SJCRH30 (cell line): ENCODE data around the gene BATF3. TPM values are rescaled to one million over a fixed set of nuclear protein-coding genes. Genes with fewer than 3 reads are reported as not detected.
A peak's percentile ranks its signal among the peaks of the same experiment; 100 is the strongest.
"Not testable (repeated sequence)": the region's sequence is repeated elsewhere in the genome, so short reads cannot be mapped to it uniquely, and the experiment has no call there.

Experiments used
- DNase-seq, 2 experiments: peaks; one replicate each; pipeline ENCODE4 v3.0.0-alpha.2; 2015 to 2020
- H3K27ac ChIP-seq: fragments of 250-450 bp; sonication (Bioruptor Pico); 2 replicates; pipeline ENCODE4 v1.5.1; 2020; ENCODE audit warnings: mild to moderate bottlenecking, moderate library complexity
- H3K27me3 ChIP-seq: fragments of 250-450 bp; sonication (Bioruptor Pico); 2 replicates; pipeline ENCODE4 v1.5.1; 2020; ENCODE audit warnings: mild to moderate bottlenecking, moderate library complexity
- H3K36me3 ChIP-seq: fragments of 250-450 bp; sonication (Bioruptor Pico); 2 replicates; pipeline ENCODE4 v1.5.1; 2020; ENCODE audit warnings: mild to moderate bottlenecking, moderate library complexity
- H3K4me1 ChIP-seq: fragments of 250-450 bp; sonication (Bioruptor Pico); 2 replicates; pipeline ENCODE4 v1.5.1; 2020; ENCODE audit warnings: mild to moderate bottlenecking, moderate library complexity
- H3K4me3 ChIP-seq: fragments of 250-450 bp; sonication (Bioruptor Pico); 2 replicates; pipeline ENCODE4 v1.5.1; 2020; ENCODE audit warnings: mild to moderate bottlenecking, moderate library complexity
- H3K9me3 ChIP-seq: fragments of 250-450 bp; sonication (Bioruptor Pico); replicated peaks from 2 replicates; pipeline ENCODE4 v1.5.1; 2020; ENCODE audit warnings: mild to moderate bottlenecking, moderate library complexity
- total RNA-seq: library from RNA; depleted of rRNA; stranded (reverse); fragments of >200 nt; shearing (Covaris generic); gene quantifications from 2 replicates; pipeline ENCODE4 v1.2.3, GENCODE V29; 2014; rRNA removed

The BATF3 gene, protein sequence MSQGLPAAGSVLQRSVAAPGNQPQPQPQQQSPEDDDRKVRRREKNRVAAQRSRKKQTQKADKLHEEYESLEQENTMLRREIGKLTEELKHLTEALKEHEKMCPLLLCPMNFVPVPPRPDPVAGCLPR
- total RNA-seq, result 15.6 and 16.5 TPM in 2 replicates

DNA sequence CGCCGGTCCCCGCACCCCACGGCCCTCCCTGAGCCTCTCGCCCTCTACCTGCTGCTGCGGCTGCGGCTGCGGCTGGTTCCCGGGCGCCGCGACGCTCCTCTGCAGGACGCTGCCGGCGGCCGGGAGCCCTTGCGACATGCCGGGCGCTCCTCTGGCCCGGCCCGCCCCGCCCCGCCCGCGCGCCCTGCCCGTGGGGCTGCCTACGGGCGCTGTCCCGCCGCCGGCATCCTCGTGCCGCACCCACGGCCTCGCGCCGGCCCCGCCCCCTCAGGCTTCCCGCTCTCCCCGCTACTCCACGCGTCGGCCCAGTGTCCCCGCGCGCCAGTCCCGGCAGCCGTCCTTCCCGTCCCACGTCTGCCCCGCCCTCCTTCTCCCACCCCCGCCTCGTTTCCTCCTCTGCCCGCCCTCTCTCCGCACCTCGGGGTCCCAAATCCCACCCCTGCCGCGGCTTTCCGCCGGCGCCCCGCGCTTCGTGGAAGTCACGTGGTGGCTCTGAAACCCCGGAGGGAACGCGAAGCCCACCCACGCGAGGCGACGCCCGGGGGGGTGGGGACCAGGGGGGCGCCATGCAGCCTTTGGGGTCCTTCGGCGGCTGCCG, at the start of gene BATF3:
Gene BATF3 (minus strand): TSS at position 216 of the 598 bp plus-strand sequence. CDS start 78 bp downstream, at position 138.
- no peaks in the 10 kb centered on the region for H3K36me3 ChIP-seq
- DNase-seq, result peak; percentile 73 to 74
- H3K9me3 ChIP-seq, result no peaks in the 10 kb centered on the region
- H3K27ac ChIP-seq, result no peak within 1 kb of the TSS; the same call in 1 of the 2 replicates
- peak within 1 kb of the TSS; percentile 66 for H3K4me3 ChIP-seq
- H3K27me3 ChIP-seq, result no peaks in the 10 kb centered on the region
- 0 out of 2 replicates have a peak, but pooled peaks cover 2% of the 10 kb centered on the region for H3K4me1 ChIP-seq

DNA sequence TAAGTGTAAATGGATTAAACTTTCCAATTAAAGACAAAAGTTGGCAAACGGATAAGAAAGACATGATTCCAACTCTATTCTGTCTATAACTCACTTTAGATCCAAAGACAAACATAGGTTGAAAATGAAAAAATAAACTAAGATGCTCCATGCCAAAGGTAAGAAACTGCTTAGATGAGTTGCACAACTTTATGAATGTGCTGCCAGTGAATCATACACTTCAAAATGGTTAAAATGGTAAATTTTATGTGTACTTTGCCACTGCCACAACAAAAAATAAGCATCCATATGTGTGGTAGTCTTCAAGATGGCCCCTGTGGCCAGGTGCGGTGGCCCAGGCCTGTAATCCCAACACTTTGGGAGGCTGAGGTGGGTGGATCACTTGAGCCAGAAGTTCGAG, 46.9 kb upstream of the BATF3 start:
- DNase-seq, result no peak
- no peak overlapping the region for H3K27ac ChIP-seq
- H3K9me3 ChIP-seq, result peaks cover 4% of the 10 kb centered on the region; the same call in 1 of the 2 replicates
- no peak overlapping the region for H3K4me3 ChIP-seq
- H3K4me1 ChIP-seq, result peaks cover 6% of the 10 kb centered on the region; the same call in 1 of the 2 replicates
- no peaks in the 10 kb centered on the region for H3K27me3 ChIP-seq
- peaks cover 3% of the 10 kb centered on the region; the same call in 1 of the 2 replicates for H3K36me3 ChIP-seq

DNA sequence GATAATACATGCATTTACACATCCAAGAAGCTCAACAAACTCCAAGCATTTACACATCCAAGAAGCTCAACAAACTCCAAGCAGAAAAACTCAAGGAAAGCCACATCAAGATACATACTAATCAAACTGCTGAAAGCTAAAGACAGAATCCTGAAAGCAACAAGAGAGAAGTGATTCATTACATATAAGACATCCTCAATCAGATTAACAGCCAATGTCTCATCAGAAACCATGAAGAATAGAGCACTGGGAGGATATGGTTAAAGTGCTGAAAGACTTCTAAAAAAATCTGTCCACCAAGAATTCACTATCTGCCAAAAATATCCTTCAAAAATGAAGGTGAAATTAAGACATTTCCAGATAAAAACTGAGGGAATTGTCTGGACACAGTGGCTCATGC, 45.7 kb upstream of the BATF3 start:
- H3K9me3 ChIP-seq, result peaks cover 4% of the 10 kb centered on the region; the same call in 1 of the 2 replicates
- DNase-seq, result no peak
- no peak overlapping the region for H3K4me3 ChIP-seq
- no peaks in the 10 kb centered on the region for H3K27me3 ChIP-seq
- no peak overlapping the region for H3K27ac ChIP-seq
- peaks cover 6% of the 10 kb centered on the region; the same call in 1 of the 2 replicates for H3K4me1 ChIP-seq
- H3K36me3 ChIP-seq, result peaks cover 9% of the 10 kb centered on the region; the same call in 1 of the 2 replicates

DNA sequence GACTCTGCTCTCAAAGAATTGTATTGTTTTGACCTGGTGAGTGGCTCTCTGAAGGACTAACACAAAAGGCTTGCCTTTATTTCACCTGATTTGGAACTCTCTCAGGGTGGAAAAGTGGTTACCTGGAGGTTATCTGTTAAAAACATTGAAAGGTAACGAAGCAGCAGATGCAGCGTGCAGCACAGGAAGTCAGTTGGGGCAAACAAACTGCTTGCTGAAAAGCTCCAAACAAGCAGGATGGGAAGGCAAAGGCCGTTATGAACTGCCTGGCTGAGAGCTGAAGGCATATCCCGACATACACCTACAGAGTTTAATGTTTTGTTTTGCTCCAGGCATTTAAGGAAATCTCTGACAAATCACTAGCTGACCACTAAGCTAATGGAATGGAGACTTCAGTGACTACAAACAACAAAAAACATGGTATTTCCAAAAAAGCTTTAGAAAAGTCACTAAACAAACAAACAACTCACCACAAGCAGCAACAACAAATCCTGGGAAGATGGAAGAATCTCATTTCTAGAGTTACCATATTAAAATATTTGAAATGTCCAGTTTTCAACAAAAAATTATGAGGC, 44.3 kb upstream of the BATF3 start:
- no peak for DNase-seq
- no peaks in the 10 kb centered on the region for H3K4me1 ChIP-seq
- H3K27ac ChIP-seq, result no peak overlapping the region
- no peaks in the 10 kb centered on the region for H3K27me3 ChIP-seq
- peaks cover 9% of the 10 kb centered on the region; the same call in 1 of the 2 replicates for H3K36me3 ChIP-seq
- no peak overlapping the region for H3K4me3 ChIP-seq
- peaks cover 4% of the 10 kb centered on the region; the same call in 1 of the 2 replicates for H3K9me3 ChIP-seq

DNA sequence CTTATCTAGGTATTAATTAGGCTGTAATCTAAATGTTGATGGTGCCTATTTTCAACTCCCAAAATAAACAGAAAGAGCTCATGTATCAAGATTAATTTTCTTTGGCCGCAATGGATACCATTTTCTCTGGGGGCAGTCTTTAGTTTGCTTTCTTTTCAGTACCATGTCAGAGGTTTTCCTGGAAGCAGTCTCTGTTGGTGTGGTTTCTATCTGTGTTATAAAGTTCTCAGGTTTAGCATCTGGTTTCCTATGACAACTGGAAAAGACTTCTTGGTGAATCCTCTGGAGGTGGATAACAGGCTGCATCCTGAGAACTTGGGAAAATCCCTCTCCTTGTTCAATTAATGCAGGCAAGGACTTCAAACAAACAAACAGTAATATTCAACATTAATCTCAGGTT, 38.7 kb upstream of the BATF3 start:
- DNase-seq, result no peak
- peaks cover 16% of the 10 kb centered on the region for H3K36me3 ChIP-seq
- H3K4me1 ChIP-seq, result no peaks in the 10 kb centered on the region
- no peaks in the 10 kb centered on the region for H3K27me3 ChIP-seq
- no peak overlapping the region for H3K27ac ChIP-seq
- no peaks in the 10 kb centered on the region; the same call in 1 of the 2 replicates for H3K9me3 ChIP-seq
- H3K4me3 ChIP-seq, result no peak overlapping the region

DNA sequence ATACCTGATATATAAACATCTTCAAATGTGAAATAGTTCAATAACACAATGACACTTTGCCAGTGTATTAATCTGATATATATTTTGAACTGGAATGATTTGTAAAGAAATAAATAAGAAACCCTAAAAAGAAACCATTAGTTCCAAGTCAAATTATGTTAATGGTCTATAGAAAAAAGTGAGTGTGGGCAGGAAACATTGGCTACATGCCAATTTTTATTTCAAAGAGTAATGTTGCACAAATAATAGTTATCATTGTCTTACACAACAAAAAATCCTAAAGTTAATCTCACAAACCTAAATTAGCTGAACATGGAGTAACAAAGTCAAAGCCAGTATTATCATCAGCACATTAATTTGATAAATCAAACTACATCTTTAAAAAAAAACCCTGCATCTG, 37.9 kb upstream of the BATF3 start:
- no peaks in the 10 kb centered on the region for H3K4me1 ChIP-seq
- H3K36me3 ChIP-seq, result peaks cover 16% of the 10 kb centered on the region
- no peak overlapping the region for H3K27ac ChIP-seq
- no peaks in the 10 kb centered on the region for H3K27me3 ChIP-seq
- no peaks in the 10 kb centered on the region; the same call in 1 of the 2 replicates for H3K9me3 ChIP-seq
- no peak overlapping the region for H3K4me3 ChIP-seq
- no peak for DNase-seq

DNA sequence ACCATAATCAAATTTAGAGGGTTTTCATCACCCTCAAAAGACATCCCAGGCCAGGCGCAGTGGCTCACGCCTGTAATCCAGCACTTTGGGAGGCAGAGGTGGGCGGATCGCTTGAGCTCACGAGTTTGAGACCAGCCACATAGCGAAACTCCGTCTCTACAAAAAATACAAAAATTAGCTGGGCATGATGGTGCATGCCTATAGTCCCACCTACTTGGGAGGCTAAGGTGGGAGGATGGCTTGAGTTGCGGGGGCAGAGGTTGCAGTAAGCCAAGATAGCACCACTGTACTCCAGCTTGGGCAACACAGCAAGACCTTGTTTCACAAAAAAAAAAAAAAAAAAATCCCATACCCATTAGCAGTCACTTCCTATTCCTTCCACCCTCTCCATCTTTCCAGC, 33.5 kb upstream of the BATF3 start:
- no peak overlapping the region for H3K27ac ChIP-seq
- H3K36me3 ChIP-seq, result peaks cover 7% of the 10 kb centered on the region
- H3K4me1 ChIP-seq, result no peaks in the 10 kb centered on the region
- no peaks in the 10 kb centered on the region for H3K27me3 ChIP-seq
- DNase-seq, result no peak
- no peaks in the 10 kb centered on the region for H3K9me3 ChIP-seq
- no peak overlapping the region for H3K4me3 ChIP-seq

DNA sequence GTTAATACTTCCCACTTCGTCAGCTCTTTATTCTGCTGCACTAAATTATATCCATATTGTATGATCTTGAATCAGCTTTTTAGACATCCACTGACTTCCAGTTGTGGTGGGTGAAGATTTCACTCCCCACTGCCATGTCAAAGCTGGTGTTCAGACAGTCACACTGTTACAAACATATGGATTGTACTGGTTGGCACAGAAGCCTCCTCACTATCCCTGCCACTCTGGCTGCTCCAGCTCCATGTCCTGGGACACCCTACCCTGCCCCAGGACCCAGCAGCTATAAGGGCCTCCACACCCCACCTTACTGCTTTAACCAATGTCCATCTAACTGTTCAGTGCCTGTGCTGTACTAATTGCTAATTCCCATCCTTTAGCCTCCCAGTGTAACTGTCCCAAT, 32.0 kb upstream of the BATF3 start:
- Histone ChIP-seq H3K27ac (no peak overlapping the region), H3K27me3 (no peaks in the 10 kb centered on the region), H3K9me3 (no peaks in the 10 kb centered on the region), H3K36me3 (peaks cover 7% of the 10 kb centered on the region), H3K4me1 (no peaks in the 10 kb centered on the region), H3K4me3 (no peak overlapping the region)
- no peak for DNase-seq

DNA sequence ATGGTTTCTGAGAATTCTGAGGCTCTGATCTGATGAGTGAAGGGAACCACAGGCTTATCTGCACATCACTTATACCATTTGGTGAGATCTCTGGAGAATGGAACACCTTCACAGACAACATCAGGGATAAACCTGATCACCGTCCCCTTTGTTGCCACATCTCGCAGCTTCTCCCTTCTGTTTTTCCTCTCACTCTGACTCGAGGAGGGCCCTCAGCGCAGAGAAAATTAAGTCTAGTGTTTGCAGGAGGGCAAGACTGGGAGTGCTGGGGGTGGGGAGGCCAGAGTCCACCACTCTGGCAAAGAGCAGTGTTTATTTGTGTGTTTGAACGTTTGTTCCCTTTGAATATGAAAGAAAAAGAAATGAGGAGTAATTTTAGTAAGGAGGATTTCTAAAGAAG, 29.0 kb upstream of the BATF3 start:
- DNase-seq, result no peak
- peaks cover 3% of the 10 kb centered on the region; the same call in 1 of the 2 replicates for H3K4me1 ChIP-seq
- H3K36me3 ChIP-seq, result no peaks in the 10 kb centered on the region
- no peak overlapping the region for H3K27ac ChIP-seq
- H3K9me3 ChIP-seq, result 0 out of 2 replicates have a peak, but pooled peaks cover 2% of the 10 kb centered on the region
- no peak overlapping the region for H3K4me3 ChIP-seq
- H3K27me3 ChIP-seq, result no peaks in the 10 kb centered on the region

DNA sequence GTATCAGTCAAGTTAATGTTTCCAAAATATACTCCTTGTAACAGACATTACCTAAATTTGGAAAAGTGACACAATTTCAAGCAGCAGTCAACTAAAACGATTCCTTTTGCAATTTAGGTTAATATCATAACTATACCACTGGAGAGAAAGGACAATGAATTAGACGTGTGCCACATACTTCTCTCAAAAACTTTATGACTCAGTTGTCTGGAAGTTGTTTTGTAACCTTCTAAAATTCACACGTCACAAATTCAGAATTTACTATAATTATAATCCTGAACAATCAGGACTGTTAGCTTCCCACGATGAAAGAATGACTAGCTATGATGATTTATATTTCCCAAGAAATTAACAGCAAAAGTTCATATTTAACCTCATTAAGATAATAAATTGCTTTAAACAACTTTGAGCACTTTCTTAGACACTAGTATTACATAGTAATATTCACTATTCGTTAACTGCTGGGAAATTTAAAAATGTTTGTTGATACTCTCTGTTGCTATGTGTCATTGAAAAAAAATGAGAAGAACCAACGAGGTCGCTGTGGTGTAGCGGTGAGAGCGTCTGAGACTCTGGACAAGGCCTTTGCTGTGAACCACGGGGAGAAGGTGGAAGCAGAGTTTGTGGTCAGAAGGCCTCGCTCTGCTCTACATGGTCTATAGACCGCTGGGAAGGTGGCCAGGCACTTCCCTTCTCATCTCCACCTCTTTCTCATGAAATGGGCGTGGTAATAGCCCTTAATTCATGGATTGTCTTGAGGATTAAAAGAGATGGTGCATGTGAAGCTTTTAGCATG, 27.9 kb upstream of the BATF3 start:
- DNase-seq, result no peak
- H3K27ac ChIP-seq, result no peak overlapping the region
- H3K9me3 ChIP-seq, result 0 out of 2 replicates have a peak, but pooled peaks cover 2% of the 10 kb centered on the region
- no peak overlapping the region for H3K4me3 ChIP-seq
- H3K36me3 ChIP-seq, result no peaks in the 10 kb centered on the region
- peaks cover 3% of the 10 kb centered on the region; the same call in 1 of the 2 replicates for H3K4me1 ChIP-seq
- H3K27me3 ChIP-seq, result no peaks in the 10 kb centered on the region

DNA sequence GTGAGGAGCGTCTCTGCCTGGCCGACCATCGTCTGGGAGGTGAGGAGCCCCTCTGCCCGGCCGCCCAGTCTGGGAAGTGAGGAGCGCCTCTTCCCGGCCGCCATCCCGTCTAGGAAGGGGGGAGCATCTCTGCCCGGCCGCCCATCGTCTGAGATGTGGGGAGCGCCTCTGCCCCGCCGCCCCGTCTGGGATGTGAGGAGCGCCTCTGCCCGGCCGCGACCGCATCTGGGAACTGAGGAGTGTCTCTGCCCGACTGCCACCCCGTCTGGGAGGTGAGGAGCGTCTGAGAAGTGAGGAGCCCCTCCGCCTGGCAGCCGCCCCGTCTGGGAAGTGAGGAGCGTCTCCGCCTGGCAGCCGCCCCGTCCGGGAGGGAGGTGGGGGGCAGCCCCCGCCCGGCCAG, 25.0 kb upstream of the BATF3 start:
- H3K9me3 ChIP-seq, H3K27ac ChIP-seq, H3K27me3 ChIP-seq, DNase-seq, H3K4me3 ChIP-seq, H3K4me1 ChIP-seq, H3K36me3 ChIP-seq: not testable (repeated sequence)

DNA sequence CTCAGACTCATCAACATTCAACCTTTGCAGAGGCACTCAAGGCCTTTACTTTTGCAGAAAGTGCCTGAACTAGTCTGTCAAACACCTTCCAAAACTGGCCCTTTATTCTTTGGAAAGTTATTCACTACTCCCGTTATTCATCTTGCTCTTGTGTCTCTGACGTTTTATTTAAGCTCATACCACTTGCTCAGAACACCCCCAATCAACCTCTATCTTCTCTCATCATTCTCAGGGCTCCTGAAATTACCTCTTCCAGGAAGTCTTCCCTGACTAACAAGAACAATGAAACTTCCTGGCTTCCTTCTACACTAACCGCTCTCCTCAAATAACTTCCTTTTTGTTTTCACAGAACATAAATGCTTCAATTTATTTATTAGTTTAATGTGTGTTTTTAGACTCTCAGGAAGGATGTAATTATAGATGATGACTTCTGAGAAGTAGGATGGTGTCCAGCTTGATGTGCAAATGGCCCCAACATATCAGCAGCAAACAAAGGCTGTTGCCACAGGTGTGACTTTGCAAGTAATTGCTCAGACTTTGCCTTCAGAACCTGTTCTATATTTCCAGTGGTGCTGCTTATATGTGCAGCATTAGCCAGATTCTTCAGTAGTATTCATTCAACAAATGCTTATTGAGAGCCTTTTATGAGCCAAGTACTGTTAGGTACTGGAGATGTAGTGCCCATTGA, 22.8 kb upstream of the BATF3 start:
- Histone ChIP-seq H3K4me3 (no peak overlapping the region), H3K36me3 (no peaks in the 10 kb centered on the region), H3K4me1 (peaks cover 3% of the 10 kb centered on the region; the same call in 1 of the 2 replicates), H3K27me3 (no peaks in the 10 kb centered on the region), H3K27ac (no peak overlapping the region), H3K9me3 (peaks cover 2% of the 10 kb centered on the region; the same call in 1 of the 2 replicates)
- no peak for DNase-seq

DNA sequence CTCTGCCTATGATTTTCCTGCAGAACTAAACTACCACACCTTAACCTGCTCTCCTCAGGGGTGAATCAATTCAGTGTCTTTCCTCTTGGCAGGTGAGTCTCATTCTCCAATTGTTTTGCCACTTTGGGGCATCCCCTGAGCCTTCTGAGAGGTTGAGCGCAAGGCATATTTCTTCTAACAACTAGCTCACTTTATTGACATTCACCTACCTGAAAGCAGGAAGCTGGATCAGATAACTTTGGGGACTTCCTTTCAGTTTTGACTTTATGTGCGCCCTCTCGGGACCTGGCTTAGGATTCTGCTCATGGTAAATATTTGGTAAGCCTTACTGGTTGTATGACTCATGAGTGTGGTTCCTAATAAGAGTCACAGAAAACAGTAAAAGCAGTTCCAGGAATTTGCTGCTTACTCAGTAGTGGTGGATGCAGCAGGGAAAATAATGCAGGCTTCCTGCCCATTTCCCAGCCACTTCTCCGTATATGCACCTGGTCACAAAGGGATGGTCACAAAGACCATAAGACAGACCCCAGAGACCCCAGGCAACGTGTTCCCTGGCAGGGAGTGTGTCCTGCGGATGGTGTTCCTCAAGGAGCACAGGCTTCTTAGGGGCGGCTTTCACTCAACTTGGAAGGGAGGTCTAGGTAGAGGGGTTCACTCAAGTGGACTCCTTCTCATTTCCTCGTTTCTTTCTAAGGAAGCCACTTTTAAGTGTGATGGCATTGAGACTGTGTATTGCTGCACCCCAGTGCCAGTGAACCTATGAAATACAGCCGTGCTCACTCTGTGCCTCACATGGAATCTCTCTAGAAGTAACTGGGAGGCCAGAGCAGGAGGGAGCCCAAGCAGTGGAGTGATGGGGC, 22.0 kb upstream of the BATF3 start:
- no peak overlapping the region for H3K27ac ChIP-seq
- no peak for DNase-seq

More for the DNA sequence above, 22.0 kb upstream of the BATF3 start:
- H3K4me1 ChIP-seq, result peaks cover 3% of the 10 kb centered on the region; the same call in 1 of the 2 replicates
- H3K4me3 ChIP-seq, result no peak overlapping the region
- no peaks in the 10 kb centered on the region for H3K36me3 ChIP-seq
- H3K9me3 ChIP-seq, result peaks cover 2% of the 10 kb centered on the region; the same call in 1 of the 2 replicates
- H3K27me3 ChIP-seq, result no peaks in the 10 kb centered on the region
